Stomach (tissue), 19 donors: ENCODE measurements around the gene OLFML1. TPM values are rescaled to one million over a fixed set of nuclear protein-coding genes. Genes with fewer than 3 reads are reported as not detected.
A peak's percentile ranks its signal among the peaks of the same experiment; 100 is the strongest.

Experiments used
- DNase-seq, 2 donors: peaks; one replicate each; pipeline versions ENCODE4 v3.0.0 to v3.0.0-alpha.2; 2013 to 2019
- H3K27ac ChIP-seq, 5 donors: fragments of 200-600 bp in 4 of 5; sonication (generic) in 4 of 5; one replicate each; pipeline ENCODE4 v1.5.1; 2013 to 2019; ENCODE audit warnings: mild to moderate bottlenecking in 1 of 5, moderate library complexity in 1 of 5
- H3K27me3 ChIP-seq, 3 donors: fragments of 200-600 bp; sonication (generic); one replicate each; pipeline ENCODE4 v1.5.1; 2017 to 2019; ENCODE audit warnings: mixed run types in 1 of 3
- H3K36me3 ChIP-seq, 4 donors: fragments of 200-600 bp; sonication (generic); 1 replicate in 3 of 4; 2 replicates in 1 of 4; pipeline ENCODE4 v1.5.1; 2016 to 2019
- H3K4me1 ChIP-seq, 4 donors: fragments of 200-600 bp; sonication (generic); one replicate each; pipeline ENCODE4 v1.5.1; 2016 to 2019
- H3K4me3 ChIP-seq, 4 donors: fragments of 200-600 bp; sonication (generic) in 3 of 4; one replicate each; pipeline ENCODE4 v1.5.1; 2016 to 2019; ENCODE audit warnings: mild to moderate bottlenecking in 1 of 4
- H3K9me3 ChIP-seq, 4 donors: fragments of 200-600 bp; sonication (generic); one replicate each; pipeline ENCODE4 v1.5.1; 2016 to 2019
- EP300 ChIP-seq: sonication (generic); formaldehyde crosslinking; IDR thresholded peaks from one replicate; pipeline ENCODE4 v1.6.1; 2017; ENCODE audit warnings: antibody characterized with exemption
- POLR2A ChIP-seq, 4 donors: fragments of 450-650 bp; IDR thresholded peaks; one replicate each; pipeline ENCODE4 v1.6.1; 2016; ENCODE audit warnings: antibody characterized with exemption in 4 of 4, control low read depth in 2 of 4, mild to moderate bottlenecking in 1 of 4, moderate library complexity in 1 of 4
- POLR2AphosphoS5 ChIP-seq, 3 donors: sonication (generic); formaldehyde crosslinking; IDR thresholded peaks; one replicate each; pipeline ENCODE4 v1.6.1; 2016; ENCODE audit warnings: antibody characterized with exemption in 3 of 3
- WGBS, 5 donors: extraction: QIAGEN DNeasy Blood & Tissue Kit in 3 of 5; methylation state at CpG; one replicate each; pipeline versions ENCODE4 v1.1.5 to v1.1.7; 2013 to 2018; 5-methylcytosine and 5-hydroxymethylcytosine counted together
- intact Hi-C: fragments of 100-400 bp; cut with DNase I; formaldehyde crosslinking; loops from one replicate; pipeline ENCODE4 v1.15.1; 2023; ENCODE audit warnings: low total_unique reads
- long read RNA-seq, 10 donors: transcript quantifications; one replicate each; lab custom pipeline, GENCODE V29; 2026
- polyA plus RNA-seq, 3 donors: library from polyadenylated mRNA; stranded (reverse); fragments of 200-250 nt; gene quantifications; one replicate each; pipeline ENCODE4 v1.2.3, GENCODE V29; 2013
- total RNA-seq, 5 donors: library from RNA; depleted of rRNA; stranded (reverse); fragments of >200 nt; gene quantifications; one replicate each; pipeline versions ENCODE4 v1.1.0 to v1.2.3, GENCODE V29; 2014 to 2016
- TF ChIP-seq, protein P1 (sequence below), 7 experiments: fragments of 450-650 bp in 4 of 7; fragments of 200-600 bp in 3 of 7; sonication (generic) in 3 of 7; IDR thresholded peaks; one replicate each; pipeline ENCODE4 v1.5.1; 2016 to 2019; ENCODE audit warnings: antibody characterized with exemption in 7 of 7, control low read depth in 2 of 7, mild to moderate bottlenecking in 1 of 7
- donor health status: healthy with polysubstance abuse.
- donor health status: Bipolar disorder and iron deficiency.
- donor health status: healthy.

OLFML1 gene
- total RNA-seq (10 to 100 TPM in 2 of 5 donors, not detected in 3; 11.4 to 14.9 TPM), polyA plus RNA-seq (1 to 10 TPM in 2 of 3 donors, under 1 TPM in 1; 0.90 to 2.6 (median 2.4) TPM)
- long read RNA-seq, donor 1, transcript OLFML1-201 (3 exons, 2,792 nt): major isoform, 5 of 8 reads
- long read RNA-seq, donor 1, partial matches to known transcripts: 0 of 8 reads
- long read RNA-seq, donor 1, other reads (novel, unspliced or antisense): 0 of 8 reads
- long read RNA-seq, donor 2, partial matches to known transcripts: 0 of 4 reads
- long read RNA-seq, donor 2, other reads (novel, unspliced or antisense): 0 of 4 reads
- long read RNA-seq, donor 3, partial matches to known transcripts: 0 of 4 reads
- long read RNA-seq, donor 3, other reads (novel, unspliced or antisense): 0 of 4 reads
- long read RNA-seq, donor 4, partial matches to known transcripts: 0 of 1 reads
- long read RNA-seq, donor 4, other reads (novel, unspliced or antisense): 0 of 1 reads
- long read RNA-seq, donor 5, transcript OLFML1-204 (4 exons, 1,620 nt): minor isoform, 6 of 24 reads
- long read RNA-seq, donor 5, transcript OLFML1-201 (3 exons, 2,792 nt): major isoform, 14 of 24 reads
- long read RNA-seq, donor 5, partial matches to known transcripts: 0 of 24 reads
- long read RNA-seq, donor 5, other reads (novel, unspliced or antisense): 0 of 24 reads
- long read RNA-seq, donor 6, partial matches to known transcripts: 13 of 21 reads
- long read RNA-seq, donor 6, other reads (novel, unspliced or antisense): 0 of 21 reads
- long read RNA-seq, donor 7, transcript OLFML1-201 (3 exons, 2,792 nt): major isoform, 6 of 10 reads
- long read RNA-seq, donor 7, partial matches to known transcripts: 0 of 10 reads
- long read RNA-seq, donor 7, other reads (novel, unspliced or antisense): 0 of 10 reads
- long read RNA-seq, donor 8, transcript OLFML1-201 (3 exons, 2,792 nt): major isoform, 7 of 10 reads
- long read RNA-seq, donor 8, partial matches to known transcripts: 0 of 10 reads
- long read RNA-seq, donor 8, other reads (novel, unspliced or antisense): 0 of 10 reads
- long read RNA-seq, donor 9, transcript OLFML1-201 (3 exons, 2,792 nt): major isoform, 10 of 27 reads
- long read RNA-seq, donor 9, partial matches to known transcripts: 12 of 27 reads
- long read RNA-seq, donor 9, other reads (novel, unspliced or antisense): 0 of 27 reads
- long read RNA-seq, donor 10, partial matches to known transcripts: 0 of 3 reads
- long read RNA-seq, donor 10, other reads (novel, unspliced or antisense): 0 of 3 reads

DNA sequence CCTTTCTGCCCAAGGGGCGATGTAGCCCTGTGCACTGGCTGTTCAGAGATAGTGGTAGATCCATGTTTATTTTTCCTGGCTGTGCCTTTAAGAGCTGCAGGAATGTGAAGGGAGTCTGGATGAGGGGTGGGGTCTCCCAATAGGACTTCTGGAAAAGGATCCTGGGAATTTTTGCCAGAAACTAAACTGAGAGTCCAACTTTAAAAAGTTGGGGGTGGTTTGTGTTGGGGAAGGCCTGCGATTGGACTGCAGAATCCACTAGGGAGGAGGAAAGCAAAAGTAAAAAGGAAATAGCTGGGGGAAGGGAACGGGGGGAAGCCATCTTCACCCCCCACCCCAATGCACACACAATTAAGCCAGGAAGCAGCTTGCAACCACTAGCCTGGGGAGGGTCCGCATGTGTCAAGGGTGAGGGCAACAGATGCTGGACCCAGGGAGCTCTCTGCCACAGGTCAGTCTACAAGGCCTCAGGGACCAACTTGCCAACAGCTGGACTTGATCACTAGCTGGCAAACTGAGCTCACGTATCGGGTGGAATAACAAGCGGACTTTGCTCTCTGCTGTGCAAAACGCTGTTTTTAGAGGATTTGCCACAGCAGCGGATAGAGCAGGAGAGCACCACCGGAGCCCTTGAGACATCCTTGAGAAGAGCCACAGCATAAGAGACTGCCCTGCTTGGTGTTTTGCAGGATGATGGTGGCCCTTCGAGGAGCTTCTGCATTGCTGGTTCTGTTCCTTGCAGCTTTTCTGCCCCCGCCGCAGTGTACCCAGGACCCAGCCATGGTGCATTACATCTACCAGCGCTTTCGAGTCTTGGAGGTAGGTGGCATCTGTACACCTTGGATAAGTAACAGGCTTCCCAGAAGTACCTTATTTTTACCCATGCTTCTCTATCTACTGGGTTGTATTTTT, at the start of gene OLFML1:
Gene OLFML1 (plus strand): TSS at position 321 of the 912 bp plus-strand sequence. CDS start 370 bp downstream, at position 691.
- H3K27ac ChIP-seq: peak within 1 kb of the TSS in 3 of 5 donors; percentile 43 to 68 (median 52)
- WGBS, 5 donors: 63 to 71% (median 67%) methylated on average over 15 of the region's 15 CpGs

DNA sequence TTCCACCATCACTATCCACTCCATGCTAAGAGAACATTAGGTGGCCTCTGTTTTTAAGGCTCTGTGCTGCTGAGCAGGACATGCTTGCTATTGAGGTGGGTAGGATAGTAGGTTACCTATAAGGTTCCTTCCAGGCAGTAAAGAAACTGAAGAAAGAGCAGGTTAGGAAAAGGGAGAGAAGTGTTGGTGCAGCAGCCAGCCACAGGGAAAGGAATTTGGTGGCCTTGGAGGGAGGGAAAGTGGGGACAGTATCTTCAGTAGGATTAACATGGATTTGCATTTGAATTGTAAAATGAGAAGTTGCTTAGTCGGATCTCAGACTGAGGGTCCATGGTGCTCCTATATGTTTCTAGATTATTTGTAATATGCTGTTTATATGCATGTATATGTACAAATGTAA, 49.2 kb upstream of the OLFML1 start:
- Histone ChIP-seq H3K27me3 (no peaks in the 10 kb centered on the region), H3K4me3 (no peak overlapping the region), H3K27ac (no peak overlapping the region), H3K36me3 (no peaks in the 10 kb centered on the region), H3K9me3 (no peaks in the 10 kb centered on the region), H3K4me1 (peaks cover 0 to 8% (median 3%) of the 10 kb centered on the region in 4 donors)
- TF ChIP-seq EP300: no peak
- no peak for TF ChIP-seq POLR2AphosphoS5 (IDR thresholded peaks at IDR 0.05)
- TF ChIP-seq POLR2A (IDR thresholded peaks at IDR 0.05): no peak
- TF ChIP-seq, protein P1, sequence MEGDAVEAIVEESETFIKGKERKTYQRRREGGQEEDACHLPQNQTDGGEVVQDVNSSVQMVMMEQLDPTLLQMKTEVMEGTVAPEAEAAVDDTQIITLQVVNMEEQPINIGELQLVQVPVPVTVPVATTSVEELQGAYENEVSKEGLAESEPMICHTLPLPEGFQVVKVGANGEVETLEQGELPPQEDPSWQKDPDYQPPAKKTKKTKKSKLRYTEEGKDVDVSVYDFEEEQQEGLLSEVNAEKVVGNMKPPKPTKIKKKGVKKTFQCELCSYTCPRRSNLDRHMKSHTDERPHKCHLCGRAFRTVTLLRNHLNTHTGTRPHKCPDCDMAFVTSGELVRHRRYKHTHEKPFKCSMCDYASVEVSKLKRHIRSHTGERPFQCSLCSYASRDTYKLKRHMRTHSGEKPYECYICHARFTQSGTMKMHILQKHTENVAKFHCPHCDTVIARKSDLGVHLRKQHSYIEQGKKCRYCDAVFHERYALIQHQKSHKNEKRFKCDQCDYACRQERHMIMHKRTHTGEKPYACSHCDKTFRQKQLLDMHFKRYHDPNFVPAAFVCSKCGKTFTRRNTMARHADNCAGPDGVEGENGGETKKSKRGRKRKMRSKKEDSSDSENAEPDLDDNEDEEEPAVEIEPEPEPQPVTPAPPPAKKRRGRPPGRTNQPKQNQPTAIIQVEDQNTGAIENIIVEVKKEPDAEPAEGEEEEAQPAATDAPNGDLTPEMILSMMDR (IDR thresholded peaks at IDR 0.05): no peak
- intact Hi-C loops: no loop called here
- 66 to 82% (median 80%) methylated on average over 1 of the region's 1 CpG for WGBS, 5 donors
- no peak for DNase-seq

More for the DNA sequence above, at the start of gene OLFML1:
- peak within 1 kb of the TSS; percentile 20 to 43 (median 32) for H3K4me3 ChIP-seq
- no peaks in the 10 kb centered on the region for H3K9me3 ChIP-seq
- intact Hi-C loops: no loop called here
- H3K4me1 ChIP-seq: no peaks in the 10 kb centered on the region
- DNase-seq: peak in 1 of 2 donors; percentile 85
- H3K36me3 ChIP-seq: no peaks in the 10 kb centered on the region
- TF ChIP-seq POLR2AphosphoS5 (IDR thresholded peaks at IDR 0.05): no peak
- TF ChIP-seq EP300: no peak
- TF ChIP-seq, protein P1 (IDR thresholded peaks at IDR 0.05): no peak
- TF ChIP-seq POLR2A (IDR thresholded peaks at IDR 0.05): no peak
- H3K27me3 ChIP-seq: no peaks in the 10 kb centered on the region

DNA sequence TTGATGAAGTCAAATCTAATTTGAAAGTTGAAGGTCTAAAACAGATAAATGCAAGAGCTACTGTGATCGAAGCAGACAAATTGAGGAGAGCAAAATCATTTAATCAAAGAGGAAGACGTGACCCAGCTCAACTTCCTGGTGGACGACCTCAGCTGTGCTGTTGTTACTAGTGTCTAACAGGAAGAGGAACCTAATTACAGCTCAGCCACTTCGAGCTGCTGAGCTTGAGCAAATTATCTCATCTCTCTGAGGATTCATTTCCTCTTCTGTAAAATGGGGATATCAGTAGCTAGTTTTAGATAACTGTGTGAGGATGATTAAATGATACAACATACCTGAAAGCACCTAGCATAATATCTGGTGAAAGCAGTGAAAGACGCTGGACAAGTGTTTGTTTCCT, 48.6 kb upstream of the OLFML1 start:
- peak in 1 of 2 donors; percentile 32 for DNase-seq
- Histone ChIP-seq H3K27me3 (no peaks in the 10 kb centered on the region), H3K9me3 (no peaks in the 10 kb centered on the region), H3K27ac (no peak overlapping the region), H3K4me1 (peaks cover 0 to 8% (median 3%) of the 10 kb centered on the region in 4 donors), H3K36me3 (no peaks in the 10 kb centered on the region), H3K4me3 (no peak overlapping the region)
- intact Hi-C loops: no loop called here
- TF ChIP-seq POLR2A (IDR thresholded peaks at IDR 0.05): no peak
- TF ChIP-seq POLR2AphosphoS5 (IDR thresholded peaks at IDR 0.05): no peak
- TF ChIP-seq EP300: no peak
- TF ChIP-seq, protein P1 (IDR thresholded peaks at IDR 0.05): no peak
- WGBS, 5 donors: 34 to 42% (median 41%) methylated on average over 5 of the region's 5 CpGs
